GM06990 (cell line): ENCODE results near the gene MITF.

Experiments used
- DNase-seq: peaks from one replicate; pipeline ENCODE4 v3.0.0-alpha.2; 2011; ENCODE audit not compliant: insufficient read length; ENCODE audit errors: extremely low read depth
- H3K27me3 ChIP-seq: replicated peaks from 2 replicates; pipeline ENCODE4 v1.6.0; 2011; ENCODE audit warnings: low read length; ENCODE audit not compliant: control insufficient read depth, insufficient read depth
- H3K36me3 ChIP-seq: 2 replicates; pipeline ENCODE4 v1.5.1; 2011; ENCODE audit warnings: low read length; ENCODE audit not compliant: control insufficient read depth, insufficient read depth
- H3K4me3 ChIP-seq: replicated peaks from 2 replicates; pipeline ENCODE4 v1.5.1; 2011; ENCODE audit warnings: low read depth, mild to moderate bottlenecking, control low read depth, low read length
- CTCF ChIP-seq: IDR thresholded peaks from 2 replicates; pipeline ENCODE4 v1.5.1; 2011; ENCODE audit warnings: low read length, control low read depth, mild to moderate bottlenecking, inconsistent platforms; ENCODE audit not compliant: insufficient read depth, poor library complexity, severe bottlenecking

MITF gene

GRCh38 chr3:69739204-69740102, at the start of gene MITF:
Gene MITF (plus strand): TSS chr3:69739464. CDS start chr3:69739598, 134 bp downstream.
- Histone ChIP-seq H3K36me3 (no peaks in the 10 kb centered on the region), H3K4me3 (peak within 1 kb of the TSS; percentile 68), H3K27me3 (peaks cover 3% of the 10 kb centered on the region)
- peak; percentile 82 for DNase-seq
- no peak for TF ChIP-seq CTCF

- no peak for TF ChIP-seq CTCF
- DNase-seq, result no peak
- Histone ChIP-seq H3K27me3 (no peaks in the 10 kb centered on the region), H3K4me3 (no peak overlapping the region), H3K36me3 (no peaks in the 10 kb centered on the region)
Observed at GRCh38 chr3:69691860-69692259, 47.4 kb upstream of the MITF start.

GRCh38 chr3:69692761-69693160, 46.5 kb upstream of the MITF start:
- TF ChIP-seq CTCF, result no peak
- Histone ChIP-seq H3K36me3 (no peaks in the 10 kb centered on the region), H3K27me3 (no peaks in the 10 kb centered on the region), H3K4me3 (no peak overlapping the region)
- DNase-seq, result no peak

GRCh38 chr3:69695443-69695842, 43.8 kb upstream of the MITF start:
- H3K36me3 ChIP-seq, result no peaks in the 10 kb centered on the region
- no peak for TF ChIP-seq CTCF
- DNase-seq, result no peak
- H3K27me3 ChIP-seq, result no peaks in the 10 kb centered on the region
- no peak overlapping the region for H3K4me3 ChIP-seq

GRCh38 chr3:69695933-69696332, 43.3 kb upstream of the MITF start:
- no peaks in the 10 kb centered on the region for H3K27me3 ChIP-seq
- no peak for DNase-seq
- H3K4me3 ChIP-seq, result no peak overlapping the region
- no peaks in the 10 kb centered on the region for H3K36me3 ChIP-seq
- TF ChIP-seq CTCF, result no peak
